ENCODE results near the gene SPDYE4.

The SPDYE4 gene

GRCh38 chr17:8712698-8713097, 45.6 kb downstream of the SPDYE4 start:
- no peak for DNase-seq (ENCODE audit: low read depth)

GRCh38 chr17:8711291-8711690, 47.1 kb downstream of the SPDYE4 start:
- DNase-seq (ENCODE audit: low read depth) = no peak

GRCh38 chr17:8710813-8711212, 47.5 kb downstream of the SPDYE4 start:
- DNase-seq (ENCODE audit: low read depth) = no peak

- no peak for DNase-seq (ENCODE audit: low read depth)
Observed at GRCh38 chr17:8709006-8709405, 49.3 kb downstream of the SPDYE4 start.

- no peak for DNase-seq (ENCODE audit: low read depth)
Observed at GRCh38 chr17:8708025-8708461, 50.3 kb downstream of the SPDYE4 start.

GRCh38 chr17:8707332-8708024, 50.9 kb downstream of the SPDYE4 start:
- peak; percentile 10 for DNase-seq (ENCODE audit: low read depth)

- DNase-seq (ENCODE audit: low read depth) = no peak
Observed at GRCh38 chr17:8706431-8706830, 51.9 kb downstream of the SPDYE4 start.

- DNase-seq (ENCODE audit: low read depth) = no peak
Observed at GRCh38 chr17:8705427-8705826, 52.9 kb downstream of the SPDYE4 start.

- DNase-seq (ENCODE audit: low read depth) = no peak
Observed at GRCh38 chr17:8703001-8703400, 55.3 kb downstream of the SPDYE4 start.

GRCh38 chr17:8701754-8702153, 56.6 kb downstream of the SPDYE4 start:
- no peak for DNase-seq (ENCODE audit: low read depth)

GRCh38 chr17:8701221-8701620, 57.1 kb downstream of the SPDYE4 start:
- no peak for DNase-seq (ENCODE audit: low read depth)

All from GM04503 (cell line).